ENCODE data around the gene SRPK2.
"Not testable (repeated sequence)": the region's sequence is repeated elsewhere in the genome, so short reads cannot be mapped to it uniquely, and the experiment has no call there.

SRPK2 gene

DNA sequence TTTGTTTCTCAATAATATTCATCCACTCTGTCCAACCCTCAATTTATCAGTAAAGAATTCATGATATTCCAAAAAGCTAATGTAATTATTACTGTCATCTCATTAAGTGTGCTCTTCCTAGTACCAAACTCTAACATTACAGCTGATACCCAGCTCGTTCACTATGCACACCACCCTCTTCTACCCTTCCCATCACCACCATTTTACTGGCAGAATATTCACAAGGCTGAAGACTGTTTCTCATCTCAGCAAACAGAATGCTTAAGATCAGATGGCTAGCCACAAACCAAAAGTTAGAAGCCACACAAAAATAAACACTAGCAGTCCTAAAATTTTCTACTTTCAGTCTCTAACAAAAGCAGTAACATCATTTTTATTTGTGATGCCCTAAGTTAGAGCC, 121.5 kb downstream of the SRPK2 start:
- DNase-seq (ENCODE audit: low spot score), result no peak

DNA sequence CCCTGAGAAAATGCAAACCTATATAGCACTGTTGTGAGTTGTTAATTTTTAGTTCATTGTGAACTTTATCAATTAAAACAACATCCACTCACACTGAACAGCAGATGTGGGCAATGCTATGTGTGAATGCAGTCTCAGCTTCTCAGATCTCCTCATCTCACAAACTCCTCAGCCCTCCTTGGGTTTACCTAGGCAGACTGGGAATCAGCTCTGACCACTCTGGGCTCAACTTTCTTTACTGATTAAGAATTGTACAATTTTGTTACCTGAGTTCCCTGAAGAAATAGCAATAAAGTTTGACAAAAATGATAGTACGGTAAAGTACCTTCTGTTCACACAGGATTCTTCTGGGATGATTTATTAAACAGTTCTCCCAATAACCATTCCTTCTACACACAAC, 124.0 kb downstream of the SRPK2 start:
- DNase-seq (ENCODE audit: low spot score), result no peak

DNA sequence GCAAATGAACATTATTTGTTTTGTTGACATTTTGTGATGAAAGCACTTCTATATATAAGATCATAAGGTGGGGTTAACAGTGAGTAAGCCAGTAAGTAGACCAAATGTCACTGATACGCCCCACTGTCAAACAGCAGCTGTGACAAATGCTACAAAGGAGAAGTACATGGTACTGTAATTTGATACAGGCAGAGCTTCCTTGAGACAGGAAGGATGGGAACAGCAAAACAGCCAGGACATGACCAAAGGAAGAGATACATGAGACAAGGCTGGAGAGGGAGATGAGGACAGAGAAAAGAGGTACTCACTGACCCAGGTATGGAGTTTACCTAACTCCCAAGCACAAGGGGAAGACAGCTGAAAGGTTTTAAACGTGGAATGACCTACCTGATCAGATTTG, 127.0 kb downstream of the SRPK2 start:
- DNase-seq (ENCODE audit: low spot score), result no peak

DNA sequence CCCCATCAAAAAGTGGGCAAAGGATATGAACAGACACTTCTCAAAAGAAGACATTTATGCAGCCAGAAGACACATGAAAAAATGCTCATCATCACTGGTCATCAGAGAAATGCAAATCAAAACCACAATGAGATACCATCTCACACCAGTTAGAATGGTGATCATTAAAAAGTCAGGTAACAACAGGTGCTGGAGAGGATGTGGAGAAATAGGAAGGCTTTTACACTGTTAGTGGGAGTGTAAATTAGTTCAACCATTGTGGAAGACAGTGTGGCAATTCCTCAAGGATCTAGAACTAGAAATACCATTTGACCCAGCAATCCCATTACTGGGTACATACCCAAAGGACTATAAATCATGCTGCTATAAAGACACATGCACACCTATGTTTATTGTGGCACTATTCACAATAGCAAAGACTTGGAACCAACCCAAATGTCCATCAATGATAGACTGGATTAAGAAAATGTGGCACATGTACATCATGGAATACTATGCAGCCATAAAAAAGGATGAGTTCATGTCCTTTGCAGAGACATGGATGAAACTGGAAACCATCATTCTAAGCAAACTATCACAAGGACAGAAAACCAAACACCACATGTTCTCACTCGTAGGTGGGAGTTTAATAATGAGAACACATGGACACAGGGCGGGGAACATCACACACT, 128.4 kb downstream of the SRPK2 start:
- not testable (repeated sequence) for DNase-seq (ENCODE audit: low spot score)

DNA sequence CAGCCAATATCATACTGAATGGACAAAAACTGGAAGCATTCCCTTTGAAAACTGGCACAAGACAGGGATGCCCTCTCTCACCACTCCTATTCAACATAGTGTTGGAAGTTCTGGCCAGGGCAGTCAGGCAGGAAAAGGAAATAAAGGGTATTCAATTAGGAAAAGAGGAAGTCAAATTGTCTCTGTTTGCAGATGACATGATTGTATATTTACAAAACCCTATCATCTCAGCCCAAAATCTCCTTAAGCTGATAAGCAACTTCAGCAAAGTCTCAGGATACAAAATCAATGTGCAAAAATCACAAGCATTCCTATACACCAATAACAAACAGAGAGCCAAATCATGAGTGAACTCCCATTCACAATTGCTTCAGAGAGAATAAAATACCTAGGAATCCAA, 129.8 kb downstream of the SRPK2 start:
- DNase-seq (ENCODE audit: low spot score), result not testable (repeated sequence)

DNA sequence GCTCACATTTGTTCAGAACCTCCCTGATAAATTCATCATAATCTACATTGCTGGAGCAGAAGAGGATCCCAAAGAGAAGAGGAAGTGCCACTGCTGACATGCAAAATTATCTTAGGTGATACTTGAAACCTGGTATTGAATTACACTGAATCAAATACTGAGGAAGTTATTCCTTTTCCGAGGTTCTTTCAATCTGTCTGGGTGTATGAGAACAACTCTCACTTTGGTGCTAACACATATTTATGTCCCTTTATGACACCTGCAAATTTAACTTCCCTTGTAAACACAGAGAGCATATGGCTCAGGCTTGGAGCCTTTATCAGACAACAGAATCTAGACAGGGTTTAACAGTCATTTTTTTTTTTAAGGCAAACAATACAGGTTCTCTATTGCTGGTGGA, 131.4 kb downstream of the SRPK2 start:
- DNase-seq (ENCODE audit: low spot score), result no peak

DNA sequence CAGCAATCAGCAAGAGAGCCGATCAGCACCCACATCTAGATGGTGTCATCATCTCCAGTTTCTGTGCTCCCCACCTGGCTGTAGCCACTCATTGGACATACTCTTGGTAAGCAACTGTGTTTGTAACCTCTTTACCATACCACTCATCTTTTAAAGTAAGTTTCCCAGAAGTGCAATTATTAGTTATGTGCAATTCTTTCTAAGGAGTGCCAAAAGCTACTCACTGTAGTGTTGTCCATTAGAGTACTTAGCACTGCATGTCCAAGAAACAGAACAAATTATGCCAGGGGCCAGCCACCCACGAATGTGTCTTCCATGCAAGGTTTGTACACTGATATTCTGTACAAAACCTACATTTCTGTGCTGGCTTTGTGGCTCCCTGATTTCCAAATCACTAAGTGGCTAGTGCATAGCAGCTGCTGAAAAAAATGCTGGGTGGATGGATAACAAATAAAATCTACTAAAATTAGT, 131.9 kb downstream of the SRPK2 start:
- no peak for DNase-seq (ENCODE audit: low spot score)

DNA sequence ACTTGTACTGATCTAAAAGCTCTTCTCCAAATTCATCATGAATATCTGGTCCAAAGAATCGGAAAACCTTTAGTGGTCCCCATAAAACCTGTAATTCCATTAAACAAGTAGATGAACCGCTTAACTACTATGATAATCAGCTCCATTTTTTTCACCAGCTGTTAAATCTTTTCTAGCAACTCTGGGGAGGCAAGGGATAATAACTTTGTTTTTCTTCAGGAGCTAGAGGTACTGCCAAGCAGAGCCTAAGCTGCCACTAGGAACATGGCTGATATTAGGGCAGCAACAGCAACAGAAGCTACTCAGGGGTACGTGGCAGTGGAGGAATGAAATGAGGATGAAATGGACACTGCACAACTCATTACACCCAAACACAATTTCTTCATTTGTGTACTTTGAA, 138.0 kb downstream of the SRPK2 start:
- DNase-seq (ENCODE audit: low spot score), result no peak

DNA sequence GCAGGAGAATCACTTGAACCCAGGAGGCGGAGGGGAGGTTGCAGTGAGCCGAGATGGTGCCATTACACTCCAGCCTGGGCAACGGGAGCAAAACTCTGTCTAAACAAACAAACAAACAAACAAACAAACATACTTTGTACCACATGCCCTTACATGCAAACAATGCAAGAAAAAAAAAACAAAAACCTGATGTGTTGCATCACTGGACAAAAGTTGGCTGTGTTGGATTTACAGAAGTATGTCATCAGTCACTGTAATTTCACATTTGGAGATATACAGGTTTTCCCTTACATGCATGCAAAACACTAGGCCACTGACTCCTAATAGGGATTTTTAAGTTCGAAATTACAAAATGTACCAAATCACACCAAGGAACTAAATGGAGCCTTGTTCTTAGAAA, 138.5 kb downstream of the SRPK2 start:
- DNase-seq (ENCODE audit: low spot score), result no peak

DNA sequence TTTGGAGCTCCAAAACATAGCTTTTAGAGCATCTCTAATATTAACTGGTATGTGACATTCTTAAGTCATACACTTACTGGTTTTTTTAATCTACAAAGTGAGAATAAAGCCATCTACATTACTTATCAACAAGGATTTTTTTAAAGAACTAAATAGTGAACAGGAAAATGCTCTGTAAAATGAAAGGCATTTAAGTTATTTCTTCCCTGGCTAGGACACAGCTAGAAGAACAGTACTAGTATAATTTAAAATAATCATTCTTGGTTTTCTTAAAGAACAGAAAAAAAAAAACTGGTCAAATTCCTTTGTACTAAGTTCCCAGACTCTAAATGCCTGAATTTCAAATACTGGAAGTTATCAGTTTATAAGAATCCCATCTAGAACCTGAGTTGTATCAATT, 139.5 kb downstream of the SRPK2 start:
- no peak for DNase-seq (ENCODE audit: low spot score)

DNA sequence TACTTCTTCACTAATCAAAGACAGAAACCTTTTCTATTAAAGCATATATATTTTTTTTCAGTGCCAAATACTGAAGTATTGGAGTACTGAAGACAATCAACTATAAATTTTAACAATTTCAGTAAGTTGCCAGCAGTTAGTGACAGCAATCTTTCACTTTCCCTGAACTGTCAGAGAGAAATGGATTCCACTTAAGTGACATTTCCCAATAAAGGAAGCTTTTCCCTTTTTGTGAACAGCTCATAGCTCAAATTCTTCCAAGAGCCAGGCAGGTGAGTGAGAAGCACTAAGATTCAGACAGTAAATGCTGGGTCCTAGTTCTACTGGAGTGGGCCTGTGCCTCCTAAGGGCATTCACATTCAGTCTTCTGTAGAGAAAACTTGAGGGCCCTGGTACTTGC, 142.0 kb downstream of the SRPK2 start:
- no peak for DNase-seq (ENCODE audit: low spot score)

DNA sequence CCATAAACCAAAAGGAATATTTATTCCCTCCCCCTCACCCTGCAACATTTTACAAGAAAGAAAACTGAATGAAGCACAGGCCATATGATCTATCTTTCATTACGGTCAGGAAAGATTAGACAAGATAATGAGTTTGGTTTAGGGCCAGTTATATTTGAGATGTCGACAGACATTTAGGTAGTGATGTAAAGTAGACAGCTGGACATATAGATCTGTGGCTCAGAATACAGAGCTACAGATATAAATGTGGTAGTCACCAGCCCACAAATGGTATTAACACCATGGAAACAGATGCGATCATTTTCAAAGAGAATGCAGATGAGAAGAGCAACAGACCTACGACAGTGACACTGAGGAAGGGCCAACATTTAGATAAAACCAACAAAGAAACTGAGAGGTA, 142.5 kb downstream of the SRPK2 start:
- no peak for DNase-seq (ENCODE audit: low spot score)

DNA sequence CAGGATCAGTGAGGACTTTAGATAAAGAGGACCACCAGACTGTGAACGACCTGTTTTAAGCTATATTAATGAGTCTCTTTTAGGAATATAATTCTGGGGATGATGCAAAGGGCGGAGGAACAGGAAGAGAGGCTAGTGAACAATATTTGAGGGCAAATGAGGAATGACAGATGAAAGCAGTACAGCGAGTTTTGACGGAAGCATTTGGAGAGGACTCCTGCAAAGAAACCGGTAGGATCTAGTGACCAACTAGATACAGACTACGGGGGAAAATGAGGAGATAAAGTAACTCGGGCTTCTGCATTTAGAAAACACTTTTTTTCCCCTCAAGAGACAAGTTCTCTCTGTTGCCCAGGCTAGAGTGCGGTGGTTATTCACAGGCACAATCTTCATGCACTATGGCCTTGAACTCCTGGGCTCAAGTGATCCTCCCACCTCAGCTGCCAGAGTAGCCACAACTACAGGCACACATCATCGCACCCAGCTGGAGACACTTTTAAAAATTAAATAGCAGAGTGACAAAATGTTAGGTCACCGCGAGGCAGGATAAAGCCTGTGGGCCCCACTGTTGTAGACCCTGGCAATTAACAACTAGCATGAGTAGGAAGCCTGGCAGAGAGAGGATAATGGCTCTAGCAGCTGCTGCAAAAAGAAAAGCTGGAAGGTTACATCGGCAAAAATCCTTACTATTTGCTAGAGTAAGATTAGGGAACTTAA, 143.2 kb downstream of the SRPK2 start:
- no peak for DNase-seq (ENCODE audit: low spot score)

DNA sequence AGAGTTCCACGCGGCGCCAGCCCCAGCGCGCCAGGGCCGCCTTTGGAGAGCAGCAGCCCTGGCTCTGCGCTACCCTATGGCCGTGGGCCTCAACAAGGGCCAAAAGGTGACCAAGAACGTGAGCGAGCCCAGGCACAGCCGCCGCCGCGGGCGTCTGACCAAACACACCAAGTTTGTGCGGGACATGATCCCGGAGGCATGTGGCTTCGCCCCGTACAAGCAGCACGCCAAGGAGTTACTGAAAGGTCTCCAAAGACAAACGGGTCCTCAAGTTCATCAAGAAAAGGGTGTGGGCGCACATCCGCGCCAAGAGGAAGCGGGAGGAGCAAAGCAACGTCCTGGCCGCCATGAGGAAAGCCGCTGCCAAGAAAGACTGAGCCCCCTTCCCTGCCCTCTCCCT, 144.1 kb downstream of the SRPK2 start:
- no peak for DNase-seq (ENCODE audit: low spot score)

DNA sequence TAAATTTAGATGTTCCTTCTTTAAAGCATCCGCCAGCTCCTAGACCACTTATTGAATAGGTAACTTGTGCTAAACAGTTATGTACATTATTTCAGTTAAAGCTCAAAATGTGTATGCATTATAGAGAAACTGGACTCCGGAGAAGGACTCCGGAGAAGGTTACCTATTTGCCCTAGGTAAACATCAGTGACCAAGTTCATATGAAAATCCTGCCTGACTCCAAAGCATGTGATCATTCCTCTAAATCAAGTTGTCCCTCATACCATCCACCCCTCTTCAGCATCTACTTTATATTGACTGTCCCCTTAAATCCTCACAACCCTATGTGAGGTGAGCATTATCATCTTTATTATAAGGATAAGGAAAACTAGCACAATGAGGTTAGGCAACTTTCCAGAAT, 147.5 kb downstream of the SRPK2 start:
- no peak for DNase-seq (ENCODE audit: low spot score)

DNA sequence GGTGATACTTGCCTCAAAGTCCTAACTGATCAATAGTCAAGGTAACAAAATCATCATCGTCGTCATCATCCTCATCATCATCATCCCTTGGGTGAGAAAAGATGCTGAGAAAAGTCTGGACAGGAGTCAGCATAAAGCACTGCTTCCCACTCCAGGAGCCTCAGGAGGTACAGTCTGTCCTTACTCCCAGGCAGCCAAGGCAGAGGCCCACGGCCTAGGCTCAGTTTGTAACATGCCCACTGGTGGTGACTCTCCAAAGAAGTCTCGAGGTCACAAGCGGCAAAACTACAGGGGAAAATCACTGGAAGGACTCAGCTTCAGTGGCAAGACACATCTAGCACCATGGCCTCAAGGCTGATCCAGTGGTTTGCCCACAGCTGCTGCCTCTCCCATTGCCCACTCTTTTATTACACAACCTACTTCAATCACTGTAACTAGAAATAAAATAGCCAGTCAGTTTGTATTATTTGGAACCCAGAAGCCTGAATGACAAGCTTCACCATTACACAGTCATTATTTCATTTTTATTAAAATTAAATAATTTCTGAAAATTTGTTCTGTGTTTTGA, 150.4 kb downstream of the SRPK2 start:
- DNase-seq (ENCODE audit: low spot score), result no peak

DNA sequence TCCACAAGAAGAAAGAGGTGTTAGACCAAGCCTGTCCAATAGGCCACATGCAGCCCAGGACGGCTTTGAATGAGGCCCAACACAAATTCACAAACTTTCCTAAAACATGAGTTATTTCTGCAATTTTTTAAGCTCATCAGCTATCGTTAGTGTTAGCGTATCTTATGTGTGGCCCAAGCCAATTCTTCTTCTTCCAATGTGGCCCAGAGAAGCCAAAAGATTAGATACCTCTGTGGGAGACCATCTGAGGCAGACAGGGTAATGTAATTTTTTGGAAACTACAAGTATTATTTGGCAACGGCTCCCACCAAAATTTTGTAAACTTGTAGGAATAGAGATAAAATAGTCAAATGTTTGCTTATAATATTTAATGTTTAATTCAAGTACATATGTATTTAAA, 153.8 kb downstream of the SRPK2 start:
- no peak for DNase-seq (ENCODE audit: low spot score)

DNA sequence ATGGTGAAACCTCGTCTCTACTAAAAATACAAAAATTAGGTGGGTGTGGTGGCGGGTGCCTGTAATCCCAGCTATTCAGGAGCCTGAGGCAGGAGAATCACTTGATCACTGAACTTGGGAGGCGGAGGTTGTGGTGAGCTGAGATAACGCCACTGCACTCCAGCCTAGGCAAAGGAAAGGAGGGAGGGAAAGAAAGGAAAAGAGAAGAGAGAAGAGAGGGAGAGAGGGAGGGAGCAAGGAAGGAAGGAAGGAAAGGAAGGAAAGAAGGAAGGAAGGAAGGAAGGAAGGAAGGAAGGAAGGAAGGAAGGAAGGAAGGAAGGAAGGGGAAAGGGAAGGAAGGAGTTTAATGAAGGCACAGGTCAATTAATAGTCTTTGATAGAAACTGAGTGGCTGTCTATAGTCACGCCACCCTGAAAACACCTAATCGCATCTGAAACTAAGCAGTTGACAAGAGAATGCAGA, 155.9 kb downstream of the SRPK2 start:
- DNase-seq (ENCODE audit: low spot score), result not testable (repeated sequence)

DNA sequence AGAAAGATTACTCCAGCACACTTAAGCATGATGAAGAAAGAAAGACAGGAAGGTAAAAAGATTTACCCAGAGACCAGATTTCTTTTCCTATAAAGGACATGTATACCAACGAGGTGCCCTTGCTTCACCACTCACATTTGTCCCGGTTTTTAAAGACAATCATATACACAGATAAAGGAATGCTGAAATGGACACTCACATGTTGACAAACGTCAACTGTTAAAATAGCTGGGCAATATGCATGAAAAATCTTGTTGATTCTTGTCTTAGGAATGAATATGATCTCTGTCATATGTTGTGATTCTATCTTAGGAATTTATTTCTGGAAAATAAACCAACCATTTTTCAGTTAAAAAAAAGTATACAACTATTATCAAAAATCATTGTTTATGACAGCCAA, 158.2 kb downstream of the SRPK2 start:
- DNase-seq (ENCODE audit: low spot score), result no peak

DNA sequence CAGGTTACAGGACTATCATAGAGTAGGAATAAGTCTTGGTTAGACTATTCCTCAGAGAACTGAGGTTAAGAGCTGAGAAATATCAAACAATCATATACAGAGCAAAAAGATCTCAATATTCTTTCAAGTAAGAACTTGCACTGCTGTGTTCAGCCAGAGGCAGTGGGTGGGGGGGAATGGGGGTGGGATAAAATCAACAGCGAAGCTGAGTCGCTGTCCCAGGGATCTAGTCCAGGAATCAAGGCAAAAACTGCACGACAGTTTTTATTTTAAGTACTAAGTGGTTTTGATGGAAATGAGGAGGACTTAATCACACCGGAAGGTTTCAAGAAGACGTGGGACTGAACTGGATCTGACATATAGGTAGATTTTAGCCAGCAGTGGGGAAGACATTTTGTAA, 159.1 kb downstream of the SRPK2 start:
- no peak for DNase-seq (ENCODE audit: low spot score)

DNA sequence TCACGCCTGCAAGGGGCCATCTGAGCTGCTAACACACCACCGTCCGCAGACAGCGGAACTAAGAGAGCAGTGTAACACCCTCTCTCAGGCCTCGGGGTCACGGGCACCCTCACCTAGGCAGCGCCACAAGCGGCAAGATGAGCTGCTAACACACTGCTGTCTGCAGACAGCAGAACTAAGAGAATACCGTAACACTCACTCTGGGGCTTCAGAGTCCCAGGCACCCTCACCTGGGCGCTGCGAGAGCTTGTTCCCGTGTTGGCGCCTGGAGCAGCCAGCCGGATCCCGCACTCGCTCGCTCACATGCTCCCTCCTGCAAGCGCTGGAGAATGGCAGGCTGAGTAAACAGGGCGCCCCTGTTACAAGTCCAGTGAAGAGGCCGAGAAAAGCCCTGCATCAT, 160.2 kb downstream of the SRPK2 start:
- no peak for DNase-seq (ENCODE audit: low spot score)

DNA sequence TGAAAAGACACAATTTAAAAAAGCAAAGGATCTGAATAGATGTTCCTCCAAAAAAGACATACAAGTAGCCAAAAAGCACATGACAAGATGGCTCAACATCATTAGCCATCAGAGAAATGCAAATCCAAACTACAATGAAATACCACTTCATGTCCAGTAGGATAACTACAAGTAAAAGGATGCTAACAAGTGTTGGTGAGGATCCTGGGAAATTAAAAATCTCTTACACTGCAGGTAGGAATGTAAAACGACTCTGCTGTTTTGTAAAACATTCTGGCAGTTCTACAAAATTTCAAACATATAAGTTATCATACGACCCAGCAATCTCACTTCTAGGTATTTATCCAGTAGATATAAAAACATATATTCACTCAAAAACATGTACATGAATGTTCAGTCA, 161.3 kb downstream of the SRPK2 start:
- DNase-seq (ENCODE audit: low spot score), result no peak

DNA sequence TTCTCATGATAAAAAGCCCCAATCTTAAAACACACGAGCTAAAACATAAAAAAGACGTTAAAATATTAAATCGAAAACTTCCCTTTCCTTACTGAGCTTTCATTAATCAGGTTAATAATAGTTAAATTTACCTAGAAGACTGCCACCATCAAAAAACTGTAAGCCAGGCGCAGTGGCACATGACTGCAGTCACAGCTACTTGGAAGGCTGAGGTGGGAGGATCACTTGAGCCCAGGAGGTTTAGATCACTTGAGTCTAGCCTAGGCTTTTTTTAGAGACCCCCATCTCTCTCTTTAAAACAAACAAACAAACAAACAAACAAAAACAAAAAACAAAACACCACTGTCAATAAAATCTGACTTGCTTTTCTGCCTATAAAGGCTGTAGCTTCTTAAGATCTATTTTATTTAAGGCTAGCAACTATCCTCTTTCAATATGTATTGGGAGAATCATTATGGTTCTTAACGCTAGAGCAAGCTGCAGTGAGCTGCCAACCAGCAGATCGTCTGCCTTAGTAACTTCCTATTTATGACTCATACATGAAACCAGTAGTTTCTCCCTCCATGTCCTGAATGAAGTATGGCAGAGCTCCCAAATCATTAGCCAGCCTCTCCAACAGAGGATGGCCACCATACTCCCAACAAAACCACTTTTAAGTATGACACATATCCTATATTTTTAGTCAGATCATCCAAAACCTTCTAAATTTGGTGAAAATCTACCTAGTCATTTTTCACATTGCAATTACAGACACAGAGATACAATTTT, 163.7 kb downstream of the SRPK2 start:
- DNase-seq (ENCODE audit: low spot score), result no peak

All from hematopoietic multipotent progenitor cell treated with erythropoietin and hydrocortisone succinate and interleukin-3 and kit ligand, for 15 days (in vitro differentiated cells).